CD4-positive, alpha-beta T cell treated with Interleukin-6 at 100 ng/mL for 8 hours (primary cell): ENCODE data around the gene FAAP20.
"Not testable (repeated sequence)": the region's sequence is repeated elsewhere in the genome, so short reads cannot be mapped to it uniquely, and the experiment has no call there.

Experiments used
- DNase-seq: peaks from one replicate; pipeline ENCODE4 v3.0.0-alpha.2; 2020; ENCODE audit warnings: mixed read lengths, low spot score

The FAAP20 gene

DNA sequence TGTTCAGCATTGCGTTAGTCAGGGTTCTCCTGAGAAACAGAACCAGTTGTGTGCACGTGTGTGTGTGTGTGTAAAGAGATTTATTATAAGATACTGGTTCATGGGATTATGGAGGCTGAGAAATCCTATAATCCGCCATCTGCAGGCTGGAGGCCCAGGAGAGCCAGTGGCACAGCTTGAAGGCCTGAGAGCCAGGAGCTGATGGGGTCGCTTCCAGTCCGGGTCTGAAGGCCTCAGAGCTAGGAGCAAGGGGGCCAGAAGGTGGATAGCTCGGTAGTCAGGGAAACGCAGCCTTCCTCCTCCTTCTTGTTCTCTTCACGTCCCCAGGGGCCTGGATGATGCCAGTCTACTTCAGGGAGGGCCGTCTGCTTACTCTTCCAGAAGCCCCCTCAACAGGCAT is 37.7 kb downstream of the FAAP20 start:
- DNase-seq: no peak

DNA sequence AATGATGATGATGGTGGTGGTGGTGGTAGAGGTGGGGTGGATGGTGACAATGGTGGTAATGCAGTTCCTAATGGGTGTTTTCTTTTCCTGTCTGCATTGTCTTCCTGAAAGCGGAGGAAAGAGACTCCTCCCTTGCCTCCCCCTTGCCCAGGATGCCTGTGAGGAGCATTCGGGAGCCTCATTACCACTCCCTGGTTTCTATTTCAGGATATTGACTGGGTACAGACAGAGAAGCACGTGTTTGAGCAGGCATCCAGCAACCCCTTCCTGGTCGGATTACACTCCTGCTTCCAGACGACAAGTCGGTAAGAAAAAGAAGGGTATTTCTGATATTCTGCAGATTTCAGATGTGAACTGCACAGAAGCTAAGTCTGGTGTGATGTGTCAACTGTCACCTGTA is 38.8 kb downstream of the FAAP20 start:
- DNase-seq: no peak

DNA sequence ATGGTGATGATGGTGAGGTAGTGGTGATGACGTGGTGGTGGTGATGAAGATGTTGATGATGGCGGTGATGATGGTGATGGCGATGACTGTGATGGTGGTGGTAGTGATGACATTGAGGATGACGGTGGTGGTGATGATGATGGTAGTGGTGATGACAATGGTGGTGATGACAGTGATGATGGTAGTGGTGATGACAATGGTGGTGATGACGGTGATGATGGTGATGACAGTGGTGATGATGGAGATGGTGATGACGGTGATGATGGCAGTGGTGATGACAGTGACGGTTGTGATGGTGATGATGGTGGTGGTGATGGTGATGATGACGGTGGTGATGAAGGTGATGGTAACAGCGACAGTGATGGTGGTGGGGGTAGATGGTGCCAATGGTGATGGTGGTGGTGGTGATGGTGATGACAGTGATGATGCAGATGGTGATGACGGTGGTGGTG is 39.4 kb downstream of the FAAP20 start:
- no peak for DNase-seq

DNA sequence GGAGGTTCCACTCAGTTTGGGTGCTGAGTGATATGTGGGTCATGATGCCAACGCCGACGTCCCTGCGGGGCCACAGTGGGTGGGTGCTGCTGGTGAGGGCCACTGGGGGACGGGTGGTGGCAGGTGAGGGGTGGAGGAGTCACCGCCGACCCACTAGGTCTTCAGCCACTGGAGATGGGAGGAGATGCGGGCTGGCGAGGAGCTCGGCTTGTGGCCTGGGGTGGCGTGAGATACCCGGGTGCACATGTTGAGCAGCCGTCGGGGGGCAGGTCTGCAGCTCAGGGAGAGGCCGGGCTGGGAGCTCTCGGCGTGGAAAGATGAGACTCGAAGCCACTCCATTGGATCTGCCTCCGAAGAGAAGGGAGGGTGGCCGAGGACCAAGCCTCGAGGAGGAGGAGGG is 40.5 kb downstream of the FAAP20 start:
- no peak for DNase-seq

DNA sequence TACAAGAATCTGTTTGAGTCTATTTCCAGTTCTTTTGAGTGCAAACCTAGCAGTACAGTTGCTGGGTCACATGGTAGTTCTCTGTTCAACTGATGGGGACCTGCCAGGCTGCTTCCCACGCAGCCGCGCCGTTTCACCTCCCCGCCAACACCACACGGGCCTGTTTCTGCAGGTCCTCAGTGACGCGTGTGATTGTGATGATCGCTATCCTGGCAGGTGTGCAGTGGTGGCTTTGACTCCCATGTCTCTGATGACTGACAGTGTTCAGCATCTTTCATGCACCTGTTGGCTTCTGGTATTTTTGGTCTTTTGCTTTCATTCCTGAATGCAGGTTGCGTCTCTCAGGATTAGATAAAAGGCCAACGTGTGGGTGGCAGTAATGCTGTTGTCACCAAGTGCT is 41.6 kb downstream of the FAAP20 start:
- no peak for DNase-seq

DNA sequence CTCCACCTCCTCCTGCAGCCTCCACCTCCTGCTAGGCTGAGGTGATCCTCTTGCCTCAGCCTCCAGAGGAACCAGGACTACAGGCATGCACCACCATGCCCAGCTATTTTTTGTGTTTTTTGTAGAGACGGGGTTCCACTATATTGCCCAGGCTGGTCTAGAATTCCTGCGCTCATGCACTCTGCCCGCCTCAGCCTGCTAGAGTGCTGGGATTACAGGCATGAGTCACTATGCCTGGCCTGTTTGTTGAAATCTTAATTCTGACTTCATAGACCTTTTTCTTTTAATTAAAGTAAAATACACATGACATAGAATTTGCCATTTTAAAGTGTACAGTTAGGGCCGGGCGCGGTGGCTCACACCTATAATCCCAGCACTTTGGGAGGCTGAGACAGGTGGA is 42.7 kb downstream of the FAAP20 start:
- no peak for DNase-seq

DNA sequence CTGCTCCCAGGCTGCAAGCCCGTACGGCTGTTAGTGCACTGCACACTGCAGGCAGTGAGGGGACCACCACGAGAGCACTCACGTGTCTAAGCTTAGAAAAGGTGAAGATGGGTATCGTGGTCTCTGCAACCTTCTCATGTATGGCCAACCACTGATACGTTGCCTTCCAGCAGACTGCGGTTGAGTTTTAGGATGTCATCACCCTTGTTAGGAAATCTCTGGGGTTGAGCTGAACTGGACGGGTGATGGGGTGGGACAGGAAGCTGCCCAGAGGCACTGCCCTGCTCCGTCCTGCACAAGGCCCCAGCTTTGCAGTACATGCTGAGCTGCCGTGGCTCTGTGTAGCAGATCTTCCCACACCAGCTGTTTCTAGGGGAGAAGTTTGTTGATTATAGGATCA is 43.3 kb downstream of the FAAP20 start:
- DNase-seq: no peak

DNA sequence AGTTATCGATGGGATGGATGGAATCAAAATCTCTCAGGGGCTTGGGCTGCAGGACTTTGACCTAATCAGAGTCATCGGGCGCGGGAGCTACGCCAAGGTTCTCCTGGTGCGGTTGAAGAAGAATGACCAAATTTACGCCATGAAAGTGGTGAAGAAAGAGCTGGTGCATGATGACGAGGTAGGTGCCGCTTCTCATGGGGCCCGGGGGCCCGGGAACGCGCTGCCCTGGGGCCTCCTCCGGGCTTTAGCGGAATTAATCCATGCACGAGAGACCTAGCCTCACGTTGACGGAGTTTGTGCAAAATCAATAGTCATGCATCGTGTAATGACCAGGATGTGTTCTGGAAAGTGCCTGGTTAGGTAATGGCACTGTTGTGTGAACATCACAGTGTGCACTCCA is 43.8 kb downstream of the FAAP20 start:
- DNase-seq: no peak

DNA sequence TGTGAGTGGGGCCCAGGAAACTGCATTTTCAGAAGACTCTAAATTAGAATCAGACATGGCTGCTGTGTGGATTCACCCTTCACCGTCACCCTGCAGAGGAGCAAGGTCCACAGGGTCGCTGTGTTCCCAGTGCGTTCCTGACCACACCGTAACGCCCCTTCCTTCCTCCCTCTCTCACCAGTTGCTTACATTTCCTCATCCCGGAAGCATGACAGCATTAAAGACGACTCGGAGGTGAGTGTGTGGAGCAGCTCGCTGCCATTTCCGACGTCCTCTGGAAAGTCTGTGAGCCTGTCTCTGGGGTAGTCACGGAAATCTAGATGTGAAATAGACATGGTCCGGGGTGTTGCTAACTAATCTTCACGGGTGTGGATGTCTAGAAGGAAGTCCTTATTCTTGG is 45.9 kb downstream of the FAAP20 start:
- DNase-seq: peak; percentile 73

DNA sequence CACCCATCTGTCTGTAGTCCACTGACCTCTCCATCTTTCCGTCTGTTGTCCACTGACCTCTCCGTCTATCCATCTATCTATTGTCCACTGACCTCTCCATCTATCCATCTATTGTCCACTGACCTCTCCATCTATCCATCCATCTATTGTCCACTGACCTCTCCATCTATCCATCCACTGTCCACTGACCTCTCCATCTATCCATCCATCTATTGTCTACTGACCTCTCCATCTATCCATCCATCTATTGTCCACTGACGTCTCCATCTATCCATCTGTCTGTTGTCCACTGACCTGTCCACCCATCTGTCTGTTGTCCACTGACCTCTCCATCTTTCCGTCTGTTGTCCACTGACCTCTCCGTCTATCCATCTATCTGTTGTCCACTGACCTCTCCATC is 46.7 kb downstream of the FAAP20 start:
- not testable (repeated sequence) for DNase-seq

DNA sequence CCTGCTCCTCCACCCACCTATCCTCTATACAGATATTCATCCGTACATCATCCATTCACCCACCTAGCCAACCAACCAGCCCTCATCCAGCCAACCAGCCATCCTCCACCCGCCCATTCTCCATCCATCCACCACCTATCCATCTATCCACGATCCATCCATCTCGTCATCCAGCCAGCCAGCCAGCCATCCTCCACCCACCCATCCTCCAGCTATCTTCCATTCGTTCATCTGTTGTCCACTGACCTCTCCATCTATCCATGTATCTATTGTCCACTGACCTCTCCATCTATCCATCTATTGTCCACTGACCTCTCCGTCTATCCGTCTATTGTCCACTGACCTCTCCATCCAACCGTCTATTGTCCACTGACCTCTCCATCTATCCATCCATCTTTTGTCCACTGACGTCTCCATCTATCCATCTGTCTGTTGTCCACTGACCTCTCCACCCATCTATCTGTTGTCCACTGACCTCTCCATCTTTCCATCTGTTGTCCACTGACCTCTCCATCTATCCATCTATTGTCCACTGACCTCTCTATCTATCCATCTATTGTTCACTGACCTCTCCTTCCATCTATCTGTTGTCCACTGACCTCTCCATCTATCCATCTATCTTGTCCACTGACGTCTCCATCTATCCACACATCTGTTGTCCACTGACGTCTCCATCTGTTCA is 47.6 kb downstream of the FAAP20 start:
- DNase-seq: no peak

DNA sequence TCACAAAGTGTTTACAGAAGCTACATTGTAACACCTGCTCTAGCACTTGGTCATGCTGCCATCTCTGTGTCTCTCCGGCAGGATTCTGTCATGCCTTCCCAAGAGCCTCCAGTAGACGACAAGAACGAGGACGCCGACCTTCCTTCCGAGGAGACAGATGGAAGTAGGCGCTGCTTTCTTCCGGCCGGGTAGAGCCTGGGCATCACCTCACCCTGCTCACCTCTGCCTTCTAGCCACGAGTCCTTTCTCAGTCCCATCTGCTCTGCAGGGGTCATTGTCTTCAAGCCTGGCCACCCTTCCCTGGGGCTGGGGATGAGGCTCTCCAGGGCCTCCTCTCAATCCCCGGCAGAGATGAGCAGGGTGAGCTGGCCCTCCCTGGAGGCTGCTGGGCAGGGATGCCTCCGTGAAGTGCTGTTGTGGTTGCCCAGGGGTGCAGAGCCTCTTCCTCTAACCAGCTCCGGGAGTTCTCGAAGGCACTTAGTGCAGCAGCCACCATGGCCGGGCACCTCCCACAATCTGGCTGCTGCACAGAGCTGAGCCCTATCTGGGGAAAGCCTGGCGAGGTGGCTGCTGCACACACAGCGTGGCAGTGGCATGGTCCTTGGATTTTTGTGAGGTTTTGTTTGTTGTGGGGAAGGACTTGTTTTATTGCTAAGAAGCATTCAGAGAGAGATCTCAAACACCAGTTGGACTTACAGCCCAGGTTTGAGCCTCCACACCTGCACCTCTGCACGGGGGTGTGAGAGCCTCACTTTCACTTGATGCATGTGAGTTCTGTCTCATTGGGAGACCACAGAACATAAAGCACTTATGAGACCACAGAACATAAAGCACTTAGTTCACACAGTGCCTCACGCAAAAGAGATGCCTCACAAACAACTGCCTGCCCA is 48.4 kb downstream of the FAAP20 start:
- DNase-seq: no peak

DNA sequence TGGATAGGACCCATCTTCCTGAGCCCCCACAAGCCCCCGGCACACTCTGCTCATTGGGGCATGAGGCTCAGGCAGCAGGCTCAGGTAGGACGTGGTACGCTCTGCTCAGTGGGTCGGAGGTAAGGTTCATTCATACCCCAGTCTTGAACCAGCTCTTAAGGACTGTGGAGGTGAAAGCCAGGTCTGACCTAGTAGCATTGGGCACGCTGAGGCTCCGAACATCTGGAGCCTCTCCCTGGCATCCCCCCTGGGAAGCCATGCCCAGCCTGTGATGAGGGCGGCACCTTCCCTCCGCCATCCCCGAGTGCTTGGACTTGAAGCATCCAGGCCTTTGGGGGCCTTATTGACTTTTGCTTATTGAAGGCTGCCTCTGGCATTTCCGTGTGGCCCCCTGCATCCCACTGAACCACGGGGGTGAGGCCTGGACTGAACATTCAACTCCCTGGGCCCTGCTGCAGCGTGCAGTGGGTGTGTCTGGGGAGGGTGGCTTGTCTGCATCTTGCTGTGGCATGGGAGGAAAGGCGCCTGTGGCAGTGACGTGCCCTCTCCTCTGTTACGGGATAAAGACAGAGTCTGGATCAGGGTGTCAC is 50.0 kb downstream of the FAAP20 start:
- no peak for DNase-seq

DNA sequence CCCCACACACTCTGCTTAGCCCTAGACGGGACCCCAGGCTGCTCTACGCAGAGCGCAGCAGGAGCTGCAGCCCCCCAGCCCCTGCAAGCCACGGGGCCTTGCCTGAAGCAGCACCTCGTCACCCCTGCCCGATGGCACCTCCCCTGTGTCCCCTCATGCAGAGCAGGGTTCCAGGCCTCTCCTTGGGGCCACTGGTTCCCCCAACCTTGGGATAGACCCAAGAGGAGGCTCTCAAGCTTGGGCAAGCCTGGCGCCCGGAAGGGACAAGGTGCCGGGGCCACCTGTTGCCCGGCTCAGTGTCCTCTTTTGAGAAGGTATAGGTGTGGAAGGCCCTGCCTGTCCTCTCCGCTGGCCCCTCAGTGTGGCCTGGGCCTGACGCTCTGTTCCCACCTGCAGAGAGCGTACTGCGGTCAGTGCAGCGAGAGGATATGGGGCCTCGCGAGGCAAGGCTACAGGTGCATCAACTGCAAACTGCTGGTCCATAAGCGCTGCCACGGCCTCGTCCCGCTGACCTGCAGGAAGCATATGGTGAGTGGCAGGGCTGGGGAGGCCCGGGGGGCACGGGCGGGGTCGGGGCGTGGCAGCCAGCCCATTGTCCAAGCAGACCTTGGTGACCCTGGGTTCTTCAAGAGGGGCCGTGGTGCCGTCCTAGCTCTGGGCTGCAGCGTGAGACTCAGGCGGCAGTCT is 50.6 kb downstream of the FAAP20 start:
- no peak for DNase-seq

DNA sequence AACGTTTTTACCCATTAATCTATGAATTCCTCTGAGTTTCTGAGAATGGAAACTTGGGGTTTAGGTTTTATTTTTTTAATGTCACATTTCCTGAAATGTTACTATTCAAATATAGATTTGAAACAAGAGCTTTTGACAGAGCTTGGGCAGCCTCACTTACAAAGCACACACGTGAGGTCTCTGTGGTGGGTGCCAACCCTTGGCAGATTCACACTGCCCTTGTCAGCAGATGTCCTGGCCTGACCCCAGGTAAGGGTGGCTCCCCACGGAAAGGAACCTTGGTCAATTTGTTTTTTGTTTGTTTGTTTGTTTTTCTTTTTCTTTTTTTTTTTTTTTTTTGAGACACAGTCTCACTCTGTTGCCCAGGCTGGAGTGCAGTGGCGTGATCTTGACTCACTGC is 53.5 kb downstream of the FAAP20 start:
- no peak for DNase-seq
